GM12891 (cell line): ENCODE data around the gene NCAM1.

Experiments
- DNase-seq: peaks from one replicate; pipeline ENCODE4 v3.0.0; 2011; ENCODE audit warnings: low spot score; ENCODE audit not compliant: insufficient read length
- FAIRE-seq: peaks from 2 replicates; lab custom pipeline; 2011; peaks lifted over from hg19 to GRCh38; lab: Jason Lieb, UNC
- PAX5 ChIP-seq: IDR thresholded peaks from 2 replicates; pipeline ENCODE4 v1.6.1; 2011; ENCODE audit warnings: low read length, moderate library complexity, mild to moderate bottlenecking; ENCODE audit not compliant: insufficient read depth, severe bottlenecking
- POLR2A ChIP-seq: IDR thresholded peaks from 2 replicates; pipeline ENCODE4 v1.6.1; 2011; ENCODE audit warnings: low read depth, low read length, control low read depth
- POLR2AphosphoS5 ChIP-seq: IDR thresholded peaks from 2 replicates; pipeline ENCODE4 v1.6.1; 2011; ENCODE audit warnings: low read depth, low read length, control low read depth
- POU2F2 ChIP-seq: IDR thresholded peaks from 2 replicates; pipeline ENCODE4 v1.6.1; 2011; ENCODE audit warnings: low read depth, mild to moderate bottlenecking, control low read depth, low read length, moderate library complexity
- SPI1 ChIP-seq: IDR thresholded peaks from 2 replicates; pipeline ENCODE4 v1.6.1; 2011; ENCODE audit warnings: low read depth, low read length, control low read depth
- TAF1 ChIP-seq: IDR thresholded peaks from 2 replicates; pipeline ENCODE4 v1.6.1; 2011; ENCODE audit warnings: low read depth, low read length, control low read depth

Gene NCAM1

GRCh38 chr11:112967082-112967481 is 5.9 kb downstream of the NCAM1 start:
- DNase-seq (no peak), FAIRE-seq (no peak)
- no peak for TF ChIP-seq POLR2AphosphoS5
- TF ChIP-seq POLR2A = no peak
- TF ChIP-seq POU2F2 = no peak
- TF ChIP-seq PAX5 = no peak
- no peak for TF ChIP-seq SPI1
- TF ChIP-seq TAF1 = no peak

GRCh38 chr11:112968941-112969713 is 7.9 kb downstream of the NCAM1 start:
- no peak for DNase-seq

GRCh38 chr11:112971195-112971594 is 10.0 kb downstream of the NCAM1 start:
- TF ChIP-seq PAX5 (no peak), SPI1 (no peak), POU2F2 (no peak), POLR2AphosphoS5 (no peak), POLR2A (no peak), TAF1 (no peak)
- DNase-seq (no peak), FAIRE-seq (no peak)

More at GRCh38 chr11:112968941-112969713, 7.9 kb downstream of the NCAM1 start:
- TF ChIP-seq POLR2A (no peak), PAX5 (no peak), TAF1 (no peak), SPI1 (no peak), POLR2AphosphoS5 (no peak), POU2F2 (no peak)
- no peak for FAIRE-seq

- TF ChIP-seq TAF1 = no peak
- TF ChIP-seq POU2F2 = no peak
- TF ChIP-seq POLR2AphosphoS5 = no peak
- no peak for TF ChIP-seq POLR2A
- no peak for DNase-seq
- no peak for FAIRE-seq
Measured at GRCh38 chr11:112971827-112972226, 10.6 kb downstream of the NCAM1 start.

- DNase-seq (no peak), FAIRE-seq (no peak)
- TF ChIP-seq SPI1 = no peak
- TF ChIP-seq TAF1 = no peak
- TF ChIP-seq POU2F2 = no peak
- no peak for TF ChIP-seq POLR2AphosphoS5
Measured at GRCh38 chr11:112972399-112973145, 11.4 kb downstream of the NCAM1 start.

DNA sequence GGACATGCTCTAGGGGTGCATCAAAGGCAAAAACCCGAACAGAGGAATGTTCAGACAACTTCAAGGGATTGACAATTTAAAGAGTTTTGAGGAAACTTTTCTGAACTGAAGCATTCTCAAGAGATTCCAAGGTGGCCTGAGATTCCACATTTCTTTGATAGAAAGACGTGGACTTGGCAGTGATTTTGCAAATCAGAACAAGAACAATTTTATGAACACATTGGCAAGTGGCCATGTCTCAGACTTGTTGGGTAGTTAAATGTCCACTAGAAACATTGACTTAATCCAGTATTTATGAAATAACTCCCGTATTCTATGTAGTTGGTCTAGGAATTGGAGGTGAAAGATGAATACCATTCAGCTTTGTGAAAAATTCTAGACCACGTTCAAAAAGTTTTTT is 13.8 kb downstream of the NCAM1 start:
- FAIRE-seq (no peak), DNase-seq (no peak)
- TF ChIP-seq POLR2A (no peak), TAF1 (no peak), POLR2AphosphoS5 (no peak)

DNA sequence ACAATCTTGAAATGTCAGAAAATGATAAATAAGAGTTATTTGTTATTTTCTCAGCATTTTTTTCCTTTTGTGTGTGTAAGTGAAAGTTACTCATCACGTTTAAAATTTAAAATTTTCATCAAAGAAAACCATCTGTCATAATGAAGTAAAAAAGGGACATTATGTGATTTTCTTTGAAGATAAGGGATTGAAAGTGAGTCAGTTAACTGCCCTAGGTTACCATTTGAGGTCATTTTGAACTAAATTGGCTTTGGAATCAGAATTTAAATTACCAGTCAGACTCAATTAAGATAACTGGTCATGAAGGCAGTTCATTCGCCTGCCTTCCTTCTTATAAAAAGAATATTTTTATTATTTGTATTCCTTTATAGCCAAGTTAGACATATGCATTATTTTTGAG is 14.3 kb downstream of the NCAM1 start:
- DNase-seq (no peak), FAIRE-seq (no peak)

GRCh38 chr11:112977755-112978154 is 16.5 kb downstream of the NCAM1 start:
- no peak for DNase-seq
- FAIRE-seq = no peak
- TF ChIP-seq POU2F2 = no peak
- TF ChIP-seq POLR2A = no peak
- TF ChIP-seq TAF1 = no peak
- no peak for TF ChIP-seq PAX5
- no peak for TF ChIP-seq SPI1

More for the DNA sequence above, 14.3 kb downstream of the NCAM1 start:
- no peak for TF ChIP-seq POU2F2
- no peak for TF ChIP-seq POLR2A
- no peak for TF ChIP-seq PAX5
- TF ChIP-seq POLR2AphosphoS5 = no peak
- TF ChIP-seq TAF1 = no peak
- no peak for TF ChIP-seq SPI1

GRCh38 chr11:112983887-112984286 is 22.7 kb downstream of the NCAM1 start:
- no peak for DNase-seq
- TF ChIP-seq POLR2AphosphoS5 = no peak
- FAIRE-seq = no peak

DNA sequence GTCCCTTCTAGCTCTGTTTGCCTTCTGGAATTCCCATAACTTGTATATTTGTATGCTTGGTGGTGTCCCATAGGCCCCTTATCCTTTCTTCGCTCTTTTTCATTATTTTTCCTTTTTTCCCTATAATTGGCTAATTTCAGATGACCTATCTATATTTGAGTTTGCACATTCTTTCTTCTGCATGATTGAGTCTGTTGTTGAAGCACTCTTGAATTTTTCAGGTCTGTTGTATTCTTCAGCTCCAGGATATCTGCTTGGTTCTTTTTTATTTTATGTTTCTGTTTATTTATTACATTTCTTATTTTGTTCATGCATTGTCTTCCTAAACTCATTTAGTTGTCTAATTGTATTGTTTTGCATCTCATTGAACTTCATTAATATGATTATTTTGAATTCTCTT is 28.0 kb downstream of the NCAM1 start:
- DNase-seq (no peak), FAIRE-seq (no peak)
- TF ChIP-seq POLR2A (no peak), TAF1 (no peak), POLR2AphosphoS5 (no peak), PAX5 (no peak), SPI1 (no peak), POU2F2 (no peak)
